NCI-H524 (cell line): ENCODE results near the gene PDPK1.
"Not testable (repeated sequence)": the region's sequence is repeated elsewhere in the genome, so short reads cannot be mapped to it uniquely, and the experiment has no call there.

Experiments used
- DNase-seq, 2 experiments: peaks; one replicate each; lab custom pipeline; 2025; lab: John Stamatoyannopoulos, UW

Gene PDPK1

DNA sequence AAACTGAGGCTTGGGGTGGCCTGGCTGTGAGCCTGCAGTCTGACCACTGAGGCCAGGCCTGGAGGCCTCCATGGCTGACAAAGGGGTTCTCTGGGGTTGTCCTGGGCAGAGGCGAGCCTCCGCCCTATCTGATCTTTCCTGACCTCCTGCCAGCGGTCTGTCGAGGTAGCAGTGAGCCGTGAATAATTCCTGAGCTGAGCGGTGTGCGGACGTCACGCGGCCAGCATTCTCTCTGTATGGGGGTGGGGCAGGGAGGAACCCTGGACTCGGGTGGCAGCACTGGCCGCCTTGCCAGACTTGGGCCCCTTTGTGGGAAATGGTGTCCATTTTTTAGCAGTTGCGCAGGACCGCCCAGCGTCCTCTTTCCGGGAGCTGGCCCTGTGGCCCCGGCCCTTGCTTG lies 74.1 kb downstream of the PDPK1 start:
- DNase-seq, result not testable (repeated sequence)

- not testable (repeated sequence) for DNase-seq
These were observed 75.4 kb downstream of the PDPK1 start for GRCh38 chr16:2613251-2613650.

- no peak for DNase-seq
These were observed 77.0 kb downstream of the PDPK1 start for GRCh38 chr16:2614761-2615191.

GRCh38 chr16:2618964-2619363 lies 81.1 kb downstream of the PDPK1 start:
- DNase-seq, result not testable (repeated sequence)

DNA sequence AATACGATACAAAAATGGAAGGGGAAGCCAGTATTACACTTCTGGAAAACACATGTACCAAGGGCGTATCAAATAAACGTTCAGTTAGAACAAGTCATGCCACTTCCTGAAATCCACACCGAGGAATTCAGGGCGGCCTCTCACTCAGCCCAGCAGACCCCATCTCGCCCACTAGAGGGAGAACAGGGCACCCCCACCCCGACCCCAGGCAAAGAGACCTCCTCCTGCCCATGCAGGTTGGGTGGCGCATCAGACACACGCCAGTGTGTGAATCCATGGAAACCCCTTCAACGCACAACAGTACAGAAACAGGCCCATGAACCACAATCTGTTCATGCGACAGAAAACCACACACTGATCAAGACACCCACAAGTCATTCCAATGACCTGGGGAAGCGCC lies 81.8 kb downstream of the PDPK1 start:
- DNase-seq, result not testable (repeated sequence)

DNA sequence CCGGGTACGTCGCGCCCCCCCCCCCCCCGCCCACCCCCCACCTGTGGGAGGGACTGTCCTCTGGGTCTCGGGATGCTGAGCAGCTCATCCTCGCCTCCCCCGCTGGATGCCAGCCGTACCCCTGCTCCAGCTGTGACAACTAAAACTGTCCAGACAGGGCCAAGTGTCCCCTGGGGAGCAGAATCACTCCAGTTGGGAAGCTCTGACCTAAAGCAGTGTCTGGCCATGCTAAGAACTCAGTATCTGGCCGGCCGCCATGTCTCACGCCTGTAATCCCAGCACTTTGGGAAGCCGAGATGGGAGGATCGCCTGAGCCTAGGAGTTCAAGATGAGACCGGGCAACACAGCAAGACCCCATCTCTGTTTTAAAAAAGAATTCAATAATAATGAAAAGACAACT lies 83.0 kb downstream of the PDPK1 start:
- DNase-seq, result not testable (repeated sequence)

DNA sequence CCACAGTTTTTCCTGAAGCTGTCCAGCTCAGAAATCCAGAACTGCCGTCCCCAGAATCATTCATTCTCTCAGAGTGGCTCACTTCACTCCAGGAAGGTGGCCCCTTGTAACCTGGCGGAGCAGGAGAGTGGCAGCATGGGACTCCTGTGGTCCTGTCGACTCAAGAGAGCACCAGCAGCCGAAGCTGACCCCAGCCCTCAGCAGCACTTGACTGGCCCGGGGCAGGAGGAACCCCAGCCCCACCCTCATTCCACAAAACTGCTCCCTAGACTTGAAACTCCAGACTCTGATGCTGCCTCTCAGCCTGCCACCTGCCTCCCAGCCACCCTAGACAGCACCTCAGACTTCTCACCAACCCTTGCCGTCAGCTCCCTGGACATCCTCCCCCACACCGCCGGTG lies 83.6 kb downstream of the PDPK1 start:
- not testable (repeated sequence) for DNase-seq

DNA sequence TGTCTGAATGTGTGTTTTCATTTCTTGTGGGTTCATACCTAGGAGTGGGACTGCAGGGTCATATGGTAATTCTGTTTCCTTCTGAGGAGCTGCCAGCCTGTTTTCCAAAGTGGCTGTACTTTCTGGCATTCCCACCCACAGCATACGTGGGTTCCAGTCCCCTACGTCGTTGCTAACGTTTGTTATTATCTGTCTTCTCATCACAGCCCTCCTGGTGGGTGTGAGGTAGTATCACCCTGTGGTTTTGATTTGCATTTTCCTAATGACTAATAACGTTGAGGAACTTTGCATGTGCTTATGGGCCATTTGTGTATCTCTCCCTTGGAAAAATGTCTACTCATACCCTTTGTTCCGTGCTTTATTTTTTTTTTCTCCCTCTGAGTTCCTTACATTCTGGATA lies 89.3 kb downstream of the PDPK1 start:
- not testable (repeated sequence) for DNase-seq

GRCh38 chr16:2631203-2631602 lies 93.4 kb downstream of the PDPK1 start:
- not testable (repeated sequence) for DNase-seq

GRCh38 chr16:2632291-2632690 lies 94.5 kb downstream of the PDPK1 start:
- not testable (repeated sequence) for DNase-seq

GRCh38 chr16:2639071-2639721 lies 101.4 kb downstream of the PDPK1 start:
- not testable (repeated sequence) for DNase-seq

GRCh38 chr16:2639722-2640072 lies 101.9 kb downstream of the PDPK1 start:
- not testable (repeated sequence) for DNase-seq

DNA sequence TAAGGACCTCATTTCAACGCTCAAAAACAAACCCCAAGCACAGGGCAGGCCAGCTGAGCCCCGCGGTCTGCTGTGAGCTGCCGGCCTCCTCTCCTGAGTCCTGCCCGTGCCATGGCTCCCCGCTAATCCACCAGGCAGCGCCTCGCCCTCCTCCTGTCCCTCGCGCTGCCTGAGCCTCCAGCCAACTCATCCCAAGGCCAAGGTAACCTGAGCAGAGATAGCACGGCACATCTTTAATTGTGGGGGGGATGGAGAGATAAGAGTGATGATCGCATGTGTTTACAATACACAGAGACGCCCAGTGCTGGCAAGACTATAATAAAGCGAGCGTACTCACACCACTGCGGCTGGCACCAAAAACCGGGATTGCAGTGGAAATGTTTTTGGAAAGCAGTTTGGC lies 104.7 kb downstream of the PDPK1 start:
- not testable (repeated sequence) for DNase-seq

DNA sequence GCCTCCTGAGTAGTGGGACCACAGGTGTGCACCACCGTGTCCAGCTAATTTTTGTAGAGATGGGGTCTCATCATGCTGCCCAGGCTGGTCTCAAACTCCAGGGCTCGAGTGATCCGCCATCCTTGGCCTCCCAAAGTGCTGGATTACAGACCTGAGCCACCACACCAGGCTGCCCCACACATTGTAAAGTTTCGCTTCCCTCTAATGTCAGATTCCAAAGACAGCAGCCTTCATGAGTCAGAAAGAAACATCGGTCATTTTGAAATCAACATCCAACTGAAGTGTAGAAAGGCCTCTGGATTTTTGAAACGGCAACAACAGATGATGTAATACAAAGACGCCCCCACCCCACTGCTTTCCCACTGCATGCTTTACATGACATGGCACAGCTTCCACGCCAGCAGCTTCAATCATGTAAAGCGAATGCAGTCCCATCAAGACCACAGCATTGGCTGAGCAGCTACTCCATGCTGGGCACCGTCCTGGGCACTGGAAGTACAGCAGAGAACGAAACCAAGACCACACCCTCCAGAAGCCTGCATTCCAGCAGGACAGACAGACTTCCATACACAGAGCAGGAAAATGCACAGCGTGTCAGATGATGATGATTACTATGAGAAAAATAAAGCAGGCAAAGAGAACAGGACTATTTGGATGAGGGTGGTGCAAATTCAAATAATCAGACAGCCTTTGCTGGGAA lies 107.1 kb downstream of the PDPK1 start:
- not testable (repeated sequence) for DNase-seq

DNA sequence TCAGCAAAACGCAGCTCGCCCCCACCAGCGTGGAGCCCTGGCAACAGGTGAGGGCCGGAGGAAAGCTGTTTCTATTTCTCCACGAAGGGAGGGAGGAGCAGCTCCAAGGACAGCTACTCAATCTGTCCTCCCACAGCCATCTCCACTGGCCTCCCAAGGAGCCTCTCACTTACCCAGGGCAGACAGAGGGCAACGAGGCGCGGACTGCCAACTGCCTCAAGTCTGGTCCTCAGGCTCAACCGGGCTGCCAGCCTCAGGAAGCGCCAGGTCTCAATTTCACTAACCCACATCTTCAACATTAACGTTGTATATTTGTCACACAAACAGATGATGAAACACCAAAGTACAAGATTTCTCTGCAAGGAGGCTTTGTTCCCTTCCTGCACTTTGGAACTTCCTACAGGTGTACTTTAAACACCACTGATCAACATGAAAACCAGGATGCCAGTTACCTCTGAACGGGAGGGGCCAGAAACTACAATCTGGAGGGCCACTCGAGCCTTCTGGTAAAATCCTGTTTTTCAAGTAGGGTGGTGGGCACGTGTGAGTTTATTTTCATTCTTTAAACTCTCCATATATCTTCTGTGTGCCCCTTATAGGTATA lies 113.5 kb downstream of the PDPK1 start:
- not testable (repeated sequence) for DNase-seq
